Fibroblast of villous mesenchyme (primary cell): Measurements from ENCODE around the gene HUS1B. TPM values are rescaled to one million over a fixed set of nuclear protein-coding genes. Genes with fewer than 3 reads are reported as not detected.

Experiments
- DNase-seq: peaks from one replicate; pipeline ENCODE4 v3.0.0-alpha.2; 2010; ENCODE audit warnings: low read depth
- H3K4me3 ChIP-seq: 2 replicates; pipeline ENCODE4 v1.5.1; 2011; ENCODE audit warnings: low read depth, mild to moderate bottlenecking, low read length
- CTCF ChIP-seq: IDR thresholded peaks from 2 replicates; pipeline ENCODE4 v1.5.1; 2012; ENCODE audit warnings: low read depth, mild to moderate bottlenecking, low read length; ENCODE audit not compliant: insufficient read depth
- total RNA-seq: library from RNA; depleted of rRNA; stranded (reverse); fragments of >200 nt; gene quantifications from 2 replicates; pipeline ENCODE4 v1.2.3, GENCODE V29; 2012

HUS1B gene
- total RNA-seq = 0.86 and 1.9 TPM in 2 replicates

- H3K4me3 ChIP-seq = no peak within 1 kb of the TSS
- no peak for DNase-seq
- TF ChIP-seq CTCF = no peak
These were observed at the start of gene HUS1B for GRCh38 chr6:656460-657252. HUS1B (minus strand) TSS chr6:657100; CDS start chr6:656944, 156 bp downstream.

- H3K4me3 ChIP-seq = no peak overlapping the region
- no peak for DNase-seq
- no peak for TF ChIP-seq CTCF
These were observed 49.2 kb upstream of the HUS1B start for GRCh38 chr6:706146-706545.

- DNase-seq = no peak
- H3K4me3 ChIP-seq = no peak overlapping the region
- no peak for TF ChIP-seq CTCF
These were observed 48.1 kb upstream of the HUS1B start for GRCh38 chr6:705047-705446.

DNA sequence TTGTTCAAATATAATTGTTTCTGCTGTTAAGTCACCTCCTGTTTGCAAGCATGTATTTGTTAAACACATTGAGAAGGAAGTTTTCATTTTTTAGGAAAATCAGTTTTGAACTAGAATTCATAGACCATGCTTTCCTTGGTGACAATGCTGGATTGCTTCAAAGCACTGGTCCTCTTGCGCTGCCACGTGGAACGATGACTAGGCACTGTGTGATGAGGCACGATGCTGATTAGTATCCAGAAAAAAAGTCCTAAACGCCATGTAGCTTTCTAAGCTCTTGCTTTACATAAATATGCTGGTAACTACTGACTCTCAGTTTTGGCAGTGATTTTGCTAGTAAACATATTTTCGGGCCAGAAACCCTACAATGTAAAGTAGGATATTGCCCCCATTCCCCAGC lies 47.1 kb upstream of the HUS1B start:
- no peak for TF ChIP-seq CTCF
- no peak for DNase-seq
- no peak overlapping the region for H3K4me3 ChIP-seq

- TF ChIP-seq CTCF = no peak
- DNase-seq = no peak
- no peak overlapping the region for H3K4me3 ChIP-seq
These were observed 46.7 kb upstream of the HUS1B start for GRCh38 chr6:703552-703951.

DNA sequence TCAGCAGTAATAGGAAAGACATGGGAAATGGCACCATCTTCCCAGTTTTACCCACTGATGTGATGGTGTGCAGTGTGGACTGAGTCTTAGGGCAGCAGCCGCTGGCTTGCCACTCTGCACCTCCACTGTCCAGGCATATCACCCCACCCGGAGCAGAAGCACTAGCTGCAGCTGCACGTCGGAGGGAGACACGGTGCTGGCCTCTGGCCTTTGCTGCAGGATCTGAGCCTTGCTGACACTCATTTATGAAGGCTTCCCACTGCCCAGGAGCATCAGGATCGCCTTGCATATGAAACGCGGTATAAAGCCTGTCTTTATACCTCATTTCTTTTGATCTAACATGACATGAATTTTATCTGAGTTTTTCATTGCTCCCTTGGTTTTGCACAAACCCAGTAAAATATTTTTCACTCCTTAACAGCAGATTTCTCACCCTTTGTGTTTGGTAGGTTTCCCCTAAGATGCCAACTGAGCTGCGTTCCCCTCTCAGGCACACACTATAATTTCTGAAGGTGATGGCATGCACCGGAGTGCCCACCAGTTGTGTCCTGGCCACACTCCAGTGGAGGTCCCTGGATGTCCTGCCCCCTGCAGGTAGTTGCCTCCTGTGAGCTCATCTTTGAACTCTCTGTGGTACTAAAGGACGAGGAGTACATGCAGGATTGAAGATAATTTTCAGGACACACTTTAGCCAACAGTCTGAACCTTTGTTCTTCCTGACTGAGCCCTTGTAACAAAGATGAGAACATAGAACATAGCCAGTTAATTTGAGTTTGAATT lies 45.0 kb upstream of the HUS1B start:
- TF ChIP-seq CTCF = peak; percentile 23
- no peak overlapping the region for H3K4me3 ChIP-seq
- DNase-seq = no peak
